ENCODE results near the gene GRIK5.

GRIK5 gene

DNA sequence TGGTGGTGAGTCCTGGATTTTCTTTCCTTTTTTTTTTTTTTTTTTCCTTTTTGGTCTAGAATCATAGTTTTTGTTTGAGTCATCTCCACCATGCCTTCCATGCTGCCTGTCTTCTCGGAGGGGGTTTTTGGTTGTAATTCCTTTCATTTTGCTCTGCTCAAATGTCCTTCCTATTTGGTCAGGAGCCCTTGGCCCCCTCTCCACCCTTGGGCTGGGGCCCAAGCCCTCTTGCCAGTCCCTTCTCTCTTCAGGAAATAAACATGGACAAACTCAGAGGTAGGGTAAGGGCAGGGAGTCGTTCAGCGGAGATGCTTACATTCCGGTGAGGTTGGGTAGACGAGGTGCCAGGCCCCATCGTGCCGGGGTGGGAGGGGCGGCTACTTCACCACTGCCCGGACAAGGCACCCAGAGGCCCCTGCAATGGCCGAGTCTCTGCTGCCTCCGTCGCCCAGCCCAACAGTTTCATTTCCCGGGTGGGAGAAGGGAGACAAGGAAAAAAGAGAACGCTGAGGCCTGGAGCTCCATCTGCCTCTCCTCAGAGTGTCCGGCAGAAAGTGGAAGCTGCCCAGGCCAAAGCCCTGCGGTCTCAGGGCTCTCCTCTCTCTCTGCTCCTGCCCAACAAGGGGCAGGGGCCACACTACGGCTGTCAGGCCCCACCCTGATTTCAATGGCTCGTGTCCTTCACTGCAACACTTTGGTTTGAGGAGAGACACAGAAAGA is 18.6 kb upstream of the GRIK5 start:
- Histone ChIP-seq H3K9ac (ENCODE audit: low read depth, low read length) (no peak overlapping the region), H3K4me1 (ENCODE audit: insufficient read depth, low read length) (peaks cover 8% of the 10 kb centered on the region; the same call in 1 of the 2 replicates), H2AFZ (ENCODE audit: low read depth, low read length) (no peak overlapping the region), H3K4me3 (ENCODE audit: low read depth in 1 of 2, low read length in 2 of 2) (no peak overlapping the region), H3K79me2 (ENCODE audit: insufficient read depth, low read length) (no peaks in the 10 kb centered on the region), H3K4me2 (ENCODE audit: insufficient read depth, low read length) (no peak overlapping the region), H4K20me1 (ENCODE audit: insufficient read depth, low read length) (peaks cover 1% of the 10 kb centered on the region; the same call in 1 of the 2 replicates), H3K27me3 (ENCODE audit: insufficient read depth, low read length, poor library complexity) (no peaks in the 10 kb centered on the region), H3K27ac (ENCODE audit: low read length) (no peak overlapping the region), H3K9me3 (ENCODE audit: insufficient read depth, low read length, severe bottlenecking) (no peaks in the 10 kb centered on the region), H3K36me3 (ENCODE audit: insufficient read depth, low read length) (no peaks in the 10 kb centered on the region)
- ATAC-seq (ENCODE audit: insufficient read depth, low read depth), result no peak
- no peak for DNase-seq
- TF ChIP-seq EZH2 (IDR thresholded peaks at IDR 0.05; ENCODE audit: borderline replicate concordance, low read depth, low read length, severe bottlenecking), result no peak
- TF ChIP-seq, protein P1, sequence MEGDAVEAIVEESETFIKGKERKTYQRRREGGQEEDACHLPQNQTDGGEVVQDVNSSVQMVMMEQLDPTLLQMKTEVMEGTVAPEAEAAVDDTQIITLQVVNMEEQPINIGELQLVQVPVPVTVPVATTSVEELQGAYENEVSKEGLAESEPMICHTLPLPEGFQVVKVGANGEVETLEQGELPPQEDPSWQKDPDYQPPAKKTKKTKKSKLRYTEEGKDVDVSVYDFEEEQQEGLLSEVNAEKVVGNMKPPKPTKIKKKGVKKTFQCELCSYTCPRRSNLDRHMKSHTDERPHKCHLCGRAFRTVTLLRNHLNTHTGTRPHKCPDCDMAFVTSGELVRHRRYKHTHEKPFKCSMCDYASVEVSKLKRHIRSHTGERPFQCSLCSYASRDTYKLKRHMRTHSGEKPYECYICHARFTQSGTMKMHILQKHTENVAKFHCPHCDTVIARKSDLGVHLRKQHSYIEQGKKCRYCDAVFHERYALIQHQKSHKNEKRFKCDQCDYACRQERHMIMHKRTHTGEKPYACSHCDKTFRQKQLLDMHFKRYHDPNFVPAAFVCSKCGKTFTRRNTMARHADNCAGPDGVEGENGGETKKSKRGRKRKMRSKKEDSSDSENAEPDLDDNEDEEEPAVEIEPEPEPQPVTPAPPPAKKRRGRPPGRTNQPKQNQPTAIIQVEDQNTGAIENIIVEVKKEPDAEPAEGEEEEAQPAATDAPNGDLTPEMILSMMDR (IDR thresholded peaks at IDR 0.05; ENCODE audit: borderline replicate concordance, extremely low read depth, low read length, poor library complexity, severe bottlenecking), result no peak

DNA sequence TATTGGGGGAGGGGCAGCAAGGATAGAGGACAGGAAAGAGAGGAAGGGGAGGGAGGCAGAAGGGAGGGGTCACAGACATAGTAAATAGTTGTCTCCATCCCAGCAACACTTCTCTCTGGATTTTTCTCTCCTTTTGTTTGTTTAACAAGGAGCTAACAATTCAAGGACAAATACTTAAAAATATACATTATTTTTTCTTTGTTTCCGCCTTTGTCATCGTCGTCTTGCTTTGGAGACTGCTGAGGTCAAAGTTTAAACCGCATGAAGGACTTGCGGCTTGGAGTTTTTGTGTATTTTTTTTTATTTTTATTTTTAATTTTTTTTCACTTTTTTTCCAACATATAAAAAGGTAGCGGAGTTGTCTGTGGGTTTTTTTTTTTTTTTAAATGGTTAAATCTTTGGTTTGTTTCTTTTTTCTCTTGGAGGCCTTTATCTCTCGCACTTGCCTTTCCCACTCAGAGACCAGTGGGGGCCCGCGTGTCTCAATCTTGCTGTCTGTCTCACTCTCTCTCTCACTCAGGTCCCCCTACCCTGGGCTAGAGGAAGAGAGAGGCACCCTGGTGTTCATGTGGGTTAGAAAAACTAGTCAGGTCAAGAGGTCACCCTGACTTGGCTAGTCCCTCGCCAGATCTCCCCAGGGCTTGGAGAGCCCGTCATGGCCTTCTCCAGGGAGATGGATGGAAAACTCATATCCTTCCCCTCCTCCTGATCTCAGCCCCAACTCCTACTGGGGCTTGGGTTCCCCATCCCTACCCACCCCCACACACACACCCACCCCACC is 17.0 kb upstream of the GRIK5 start:
- no peak overlapping the region for H3K9ac ChIP-seq (ENCODE audit: low read depth, low read length)
- TF ChIP-seq EZH2 (IDR thresholded peaks at IDR 0.05; ENCODE audit: borderline replicate concordance, low read depth, low read length, severe bottlenecking), result no peak
- TF ChIP-seq, protein P1 (IDR thresholded peaks at IDR 0.05; ENCODE audit: borderline replicate concordance, extremely low read depth, low read length, poor library complexity, severe bottlenecking), result no peak
- H3K4me3 ChIP-seq (ENCODE audit: low read depth in 1 of 2, low read length in 2 of 2), result no peak overlapping the region
- no peak overlapping the region for H3K27ac ChIP-seq (ENCODE audit: low read length)
- DNase-seq, result no peak
- no peak for ATAC-seq (ENCODE audit: insufficient read depth, low read depth)
- peaks cover 7% of the 10 kb centered on the region for H3K36me3 ChIP-seq (ENCODE audit: insufficient read depth, low read length)
- no peak overlapping the region for H2AFZ ChIP-seq (ENCODE audit: low read depth, low read length)
- no peak overlapping the region for H3K4me2 ChIP-seq (ENCODE audit: insufficient read depth, low read length)
- H3K4me1 ChIP-seq (ENCODE audit: insufficient read depth, low read length), result peaks cover 4% of the 10 kb centered on the region; the same call in 1 of the 2 replicates
- H3K79me2 ChIP-seq (ENCODE audit: insufficient read depth, low read length), result no peaks in the 10 kb centered on the region
- no peaks in the 10 kb centered on the region for H3K9me3 ChIP-seq (ENCODE audit: insufficient read depth, low read length, severe bottlenecking)
- peaks cover 8% of the 10 kb centered on the region for H4K20me1 ChIP-seq (ENCODE audit: insufficient read depth, low read length)
- H3K27me3 ChIP-seq (ENCODE audit: insufficient read depth, low read length, poor library complexity), result no peaks in the 10 kb centered on the region

DNA sequence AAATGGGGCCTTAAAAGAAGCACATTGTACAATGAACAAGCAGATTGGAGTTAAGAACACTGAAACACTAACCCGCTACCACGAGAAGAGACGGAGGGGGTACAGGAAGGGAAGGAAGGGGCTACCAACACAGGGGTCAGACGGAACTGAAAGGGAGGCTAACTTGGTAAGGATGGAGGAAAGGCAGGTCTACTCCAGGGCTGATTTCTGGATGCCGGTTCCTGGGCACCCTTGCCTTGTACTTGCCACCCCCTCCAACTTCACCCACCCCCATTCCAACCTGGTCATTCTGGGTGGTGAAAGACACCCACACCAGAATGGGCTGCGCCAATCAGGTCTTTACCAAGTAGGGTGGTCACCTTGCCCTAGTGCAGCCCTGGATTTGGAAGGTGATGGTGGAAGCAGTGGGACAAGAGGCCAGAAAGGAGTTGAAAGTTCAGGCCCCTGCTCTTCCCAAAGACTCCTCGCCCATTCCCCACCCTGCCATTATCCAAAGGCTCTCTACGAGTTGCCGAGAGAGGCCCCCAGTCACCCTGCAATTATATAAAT is 16.3 kb upstream of the GRIK5 start:
- Histone ChIP-seq H3K4me3 (ENCODE audit: low read depth in 1 of 2, low read length in 2 of 2) (no peak overlapping the region), H2AFZ (ENCODE audit: low read depth, low read length) (no peak overlapping the region), H3K4me2 (ENCODE audit: insufficient read depth, low read length) (no peak overlapping the region), H3K9ac (ENCODE audit: low read depth, low read length) (no peak overlapping the region), H3K36me3 (ENCODE audit: insufficient read depth, low read length) (peaks cover 14% of the 10 kb centered on the region), H3K27me3 (ENCODE audit: insufficient read depth, low read length, poor library complexity) (no peaks in the 10 kb centered on the region), H3K27ac (ENCODE audit: low read length) (no peak overlapping the region), H3K9me3 (ENCODE audit: insufficient read depth, low read length, severe bottlenecking) (no peaks in the 10 kb centered on the region), H4K20me1 (ENCODE audit: insufficient read depth, low read length) (peaks cover 15% of the 10 kb centered on the region), H3K79me2 (ENCODE audit: insufficient read depth, low read length) (peaks cover 3% of the 10 kb centered on the region; the same call in 1 of the 2 replicates), H3K4me1 (ENCODE audit: insufficient read depth, low read length) (peaks cover 4% of the 10 kb centered on the region; the same call in 1 of the 2 replicates)
- ATAC-seq (ENCODE audit: insufficient read depth, low read depth), result no peak
- no peak for DNase-seq
- no peak for TF ChIP-seq EZH2 (IDR thresholded peaks at IDR 0.05; ENCODE audit: borderline replicate concordance, low read depth, low read length, severe bottlenecking)
- TF ChIP-seq, protein P1 (IDR thresholded peaks at IDR 0.05; ENCODE audit: borderline replicate concordance, extremely low read depth, low read length, poor library complexity, severe bottlenecking), result no peak
